HG03025 (cell line): ENCODE data around the gene PIP4K2A.

ENCODE experiments used
- ATAC-seq: cut with Tn5 transposase; IDR thresholded peaks from one replicate; pipeline ENCODE4 v1.9.1; 2021; ENCODE audit warnings: mild to moderate bottlenecking, moderate library complexity; ENCODE audit not compliant: unreplicated experiment, low FRiP score

The PIP4K2A gene

DNA sequence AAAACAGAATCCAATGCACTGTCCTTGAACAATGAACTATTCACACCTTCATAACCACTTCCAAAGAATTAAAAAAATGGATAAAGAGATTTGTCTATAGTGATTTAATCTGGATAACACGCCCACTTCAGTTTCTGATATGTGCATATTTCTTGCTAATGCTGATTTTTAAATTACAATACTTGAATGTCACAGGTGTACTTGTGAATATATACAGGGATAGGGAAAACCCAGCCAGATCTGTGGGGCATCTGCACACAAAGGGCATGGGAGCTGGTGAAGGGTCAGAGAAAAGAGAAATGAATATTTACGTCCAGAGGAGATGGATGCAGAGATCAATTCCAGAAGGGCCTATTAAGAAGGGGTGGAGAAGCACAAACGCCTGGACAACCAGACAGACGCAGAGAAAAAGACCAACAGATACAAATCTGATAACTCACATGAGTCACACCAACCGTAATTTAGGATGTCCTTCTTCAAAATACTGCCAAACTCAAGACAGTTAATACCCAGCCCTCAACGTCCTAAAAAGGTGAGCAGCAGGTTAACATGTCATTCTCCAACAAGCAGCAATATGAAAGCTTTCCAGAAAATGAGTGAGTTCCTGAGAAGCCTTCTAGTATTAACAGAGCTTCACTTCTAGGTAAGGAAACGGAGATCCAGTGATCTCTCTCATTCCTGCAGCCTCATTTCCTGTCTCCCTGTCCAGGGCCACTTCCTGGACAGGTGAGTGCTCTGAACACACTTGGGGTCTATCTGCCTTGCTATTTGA lies 41.9 kb downstream of the PIP4K2A start:
- ATAC-seq, result no peak

DNA sequence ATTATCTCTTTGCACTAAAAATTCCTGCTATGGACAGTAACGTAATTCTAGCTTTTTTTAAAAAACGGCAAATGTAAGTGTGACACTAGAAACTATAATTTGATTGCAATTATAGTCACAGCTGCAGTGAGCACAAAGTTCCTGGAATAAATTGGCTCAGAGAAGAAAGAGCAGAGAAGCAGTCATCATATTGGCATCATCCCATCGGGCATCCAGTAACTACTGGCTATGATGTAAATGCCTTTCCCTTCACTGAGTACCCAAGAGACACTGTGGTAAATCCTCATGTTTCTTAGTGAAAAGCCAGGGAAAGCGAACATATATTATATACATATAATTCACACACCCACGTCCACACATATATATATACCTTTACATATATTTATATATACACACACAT lies 43.6 kb downstream of the PIP4K2A start:
- no peak for ATAC-seq

DNA sequence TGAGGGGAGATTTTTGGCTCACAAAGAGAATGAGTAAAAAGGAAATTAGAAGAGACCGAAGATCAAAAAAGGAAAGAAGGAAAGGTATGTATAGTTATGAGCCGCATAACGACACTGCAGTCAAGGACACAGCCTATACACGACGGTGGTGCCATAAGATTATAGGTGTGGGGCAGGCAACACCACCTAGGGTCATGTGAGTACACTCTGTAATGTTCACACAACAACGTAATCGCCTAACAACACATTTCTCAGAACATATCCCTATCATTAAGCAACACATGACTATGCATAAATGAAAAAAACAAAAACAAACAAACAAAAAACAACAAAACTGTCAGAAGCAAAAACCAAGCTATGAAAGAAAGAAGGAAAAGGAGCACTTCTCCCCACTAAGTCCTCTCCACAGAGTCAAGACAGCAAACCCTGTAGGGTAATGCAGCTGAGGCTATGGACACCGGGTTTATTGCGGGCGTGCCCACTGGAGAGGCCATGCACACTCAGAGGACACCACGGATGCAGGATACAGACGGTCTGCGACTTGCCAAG lies 45.1 kb downstream of the PIP4K2A start:
- ATAC-seq, result no peak

DNA sequence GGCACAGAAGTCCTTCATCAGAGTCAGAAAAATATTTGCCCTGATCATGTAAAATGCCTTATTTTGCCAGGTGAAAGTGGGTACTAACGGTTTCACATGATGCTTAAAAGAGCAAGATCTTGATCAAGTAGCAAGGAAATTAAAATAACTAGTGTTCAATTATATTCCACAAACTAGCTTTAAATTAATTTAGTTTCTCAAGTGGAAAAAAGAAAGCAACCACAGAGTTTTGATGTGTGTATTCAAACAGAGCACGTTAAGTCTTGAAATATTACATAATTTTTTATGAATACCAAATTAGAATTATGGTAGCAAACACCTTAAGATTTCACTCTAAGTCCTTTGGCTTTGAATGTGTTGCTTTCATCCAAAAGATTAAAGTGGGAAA lies 47.3 kb downstream of the PIP4K2A start:
- ATAC-seq, result no peak

DNA sequence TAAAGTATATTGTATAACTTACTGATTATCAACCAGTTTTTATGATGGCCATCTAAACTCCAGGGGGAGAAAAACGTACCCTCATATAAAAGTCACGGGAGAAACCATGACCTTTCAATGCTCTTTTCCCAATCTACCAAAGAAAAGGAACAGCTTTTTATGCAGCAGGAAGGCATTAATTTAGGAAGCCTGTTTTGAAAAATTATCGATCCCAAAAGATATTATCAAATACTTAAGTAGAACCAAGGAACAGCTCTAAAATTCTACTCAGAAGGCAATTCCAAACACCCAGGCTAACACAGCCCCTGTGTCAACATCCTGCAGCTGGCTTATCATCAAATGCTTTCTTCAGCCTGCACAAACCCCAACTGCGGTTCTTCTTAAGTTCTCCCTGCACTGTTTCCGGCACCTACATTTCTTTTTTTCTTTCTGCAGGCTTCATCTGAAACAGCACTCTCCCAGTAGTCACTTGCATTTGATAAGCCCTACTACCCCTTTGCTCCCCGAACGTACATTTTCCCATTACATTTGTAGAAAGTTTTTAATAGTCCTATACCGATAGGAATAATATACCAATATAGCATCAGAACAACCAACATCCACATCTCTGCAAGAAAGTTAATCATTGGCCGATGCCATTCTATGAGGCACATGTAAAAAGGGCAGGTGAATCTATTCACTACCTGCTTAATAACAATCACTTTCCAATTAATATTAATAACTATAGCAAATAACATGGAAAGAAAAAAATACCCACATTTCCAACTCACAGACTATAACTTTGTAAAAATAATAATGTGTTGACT lies 47.9 kb downstream of the PIP4K2A start:
- ATAC-seq, result peak; percentile 51

DNA sequence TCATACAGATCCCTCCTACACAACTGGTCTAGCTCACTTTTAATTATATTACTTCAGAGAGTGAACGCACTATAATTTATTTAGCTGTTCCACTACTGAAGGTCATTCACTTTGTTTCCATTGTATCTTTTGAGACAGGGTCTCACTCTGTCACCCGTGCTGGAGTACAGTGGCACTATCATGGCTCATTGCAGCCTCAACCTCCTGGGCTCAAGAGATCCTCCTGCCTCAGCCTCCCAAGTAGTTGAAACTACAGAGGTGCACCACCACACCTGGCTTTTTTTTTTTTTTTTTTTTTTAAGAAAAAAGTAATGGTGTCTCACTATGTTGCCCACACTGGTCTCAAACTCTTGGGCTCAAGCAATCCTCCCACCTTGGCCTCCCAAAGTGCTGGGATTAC lies 49.0 kb downstream of the PIP4K2A start:
- ATAC-seq, result no peak

DNA sequence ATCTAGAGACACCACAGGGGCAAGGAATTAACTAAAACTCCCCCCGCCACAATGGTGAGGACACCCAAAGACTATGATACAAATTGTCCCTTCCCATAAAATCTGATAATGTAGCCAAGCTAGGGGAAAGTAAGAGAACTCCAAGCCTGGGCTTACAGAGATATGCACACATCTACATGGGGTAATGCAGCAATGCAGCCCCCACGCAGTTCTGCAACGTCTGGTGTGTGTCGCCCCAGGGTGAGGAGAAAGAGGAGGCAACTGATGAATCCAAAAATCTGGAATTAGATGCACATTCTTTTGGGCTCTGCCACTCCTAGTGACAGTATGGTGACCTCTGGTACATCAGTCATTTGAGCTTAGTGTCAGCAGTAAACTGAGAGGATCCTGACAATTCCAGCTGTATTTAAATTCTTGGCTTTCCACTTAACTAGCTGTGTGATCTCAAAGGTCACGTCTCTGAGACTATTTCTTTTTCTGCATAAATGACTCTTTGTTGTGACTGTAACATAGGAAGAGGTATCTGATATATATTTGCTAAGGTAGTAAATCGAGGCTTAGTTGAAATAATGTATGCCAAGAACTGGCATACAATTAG lies 51.5 kb downstream of the PIP4K2A start:
- no peak for ATAC-seq

DNA sequence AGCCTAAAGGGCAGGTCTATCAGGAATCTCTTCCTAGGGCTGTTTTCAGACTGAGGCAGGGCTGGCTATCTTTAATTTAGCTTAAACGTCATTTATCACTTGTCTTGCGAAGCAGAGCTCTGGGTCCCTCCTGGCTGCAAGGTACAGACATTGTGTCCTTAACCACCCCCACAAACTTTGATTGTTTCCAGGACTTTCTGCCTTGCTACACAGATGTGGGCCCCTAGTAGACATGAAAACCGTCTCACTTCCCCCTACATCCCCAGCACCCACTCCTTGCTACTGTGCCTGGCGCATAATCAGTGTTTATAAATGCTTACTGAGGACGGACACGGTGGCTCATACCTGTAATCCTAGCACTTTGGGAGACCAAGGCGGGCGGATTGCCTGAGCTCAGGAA lies 54.5 kb downstream of the PIP4K2A start:
- no peak for ATAC-seq

DNA sequence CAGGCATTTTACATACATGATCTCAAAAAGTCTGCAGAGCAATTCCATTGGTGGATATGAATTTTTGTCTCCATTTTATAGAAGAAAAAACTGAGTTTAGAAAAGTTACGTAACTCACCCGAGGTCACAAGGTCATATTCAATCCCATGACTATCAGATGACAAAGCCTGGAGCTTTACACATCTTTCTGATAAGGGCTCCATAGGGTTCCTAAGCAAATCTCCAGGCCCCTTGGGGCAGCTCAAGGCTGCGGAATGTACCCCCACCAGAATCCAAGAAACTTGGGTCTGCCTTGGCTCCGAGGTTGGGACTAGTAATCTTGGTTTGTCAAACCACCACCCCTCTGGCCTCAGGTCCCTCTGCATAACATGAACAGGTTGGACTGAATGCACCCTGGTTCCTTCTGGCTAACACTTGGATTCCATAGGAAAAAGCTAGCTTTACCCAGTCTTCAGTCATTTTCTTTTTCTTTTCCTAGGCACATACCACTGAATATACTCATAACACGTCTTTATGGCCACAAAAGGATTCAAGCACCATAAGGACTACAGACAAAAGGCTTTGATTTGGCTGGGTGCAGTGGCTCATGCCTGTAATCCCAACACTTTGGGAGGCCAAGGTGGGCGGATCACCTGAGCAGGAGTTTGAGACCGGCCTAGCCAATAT lies 55.5 kb downstream of the PIP4K2A start:
- no peak for ATAC-seq

DNA sequence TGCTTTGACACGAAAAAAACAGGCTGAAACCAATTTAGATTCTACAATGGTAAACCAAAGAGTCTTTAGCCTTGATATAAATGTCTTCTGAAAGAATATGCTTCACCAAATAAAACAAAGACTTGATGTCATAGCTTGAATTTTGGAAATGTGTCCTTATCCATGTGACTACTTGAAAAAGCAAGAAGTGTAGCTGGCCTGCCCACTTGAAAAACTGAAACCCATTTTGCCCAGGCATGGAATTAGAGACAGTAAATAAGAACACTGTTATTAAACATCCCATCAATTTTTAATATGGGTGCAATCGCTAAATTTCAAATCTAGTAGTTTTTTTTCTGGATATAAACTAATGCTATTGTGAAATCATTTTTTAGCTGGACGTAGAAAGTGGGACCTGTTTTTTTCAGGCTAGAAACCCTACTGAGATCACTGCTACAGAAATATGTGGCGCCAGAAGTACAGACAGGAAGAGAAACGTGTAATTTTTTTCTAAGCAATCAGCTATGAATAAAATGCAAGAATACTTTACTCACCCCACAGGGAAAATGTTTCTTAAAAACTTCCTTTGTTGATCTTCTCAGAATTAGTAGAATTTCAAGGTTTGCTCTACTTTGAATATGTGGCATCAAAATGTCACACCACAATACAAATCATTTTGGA lies 56.7 kb downstream of the PIP4K2A start:
- no peak for ATAC-seq

DNA sequence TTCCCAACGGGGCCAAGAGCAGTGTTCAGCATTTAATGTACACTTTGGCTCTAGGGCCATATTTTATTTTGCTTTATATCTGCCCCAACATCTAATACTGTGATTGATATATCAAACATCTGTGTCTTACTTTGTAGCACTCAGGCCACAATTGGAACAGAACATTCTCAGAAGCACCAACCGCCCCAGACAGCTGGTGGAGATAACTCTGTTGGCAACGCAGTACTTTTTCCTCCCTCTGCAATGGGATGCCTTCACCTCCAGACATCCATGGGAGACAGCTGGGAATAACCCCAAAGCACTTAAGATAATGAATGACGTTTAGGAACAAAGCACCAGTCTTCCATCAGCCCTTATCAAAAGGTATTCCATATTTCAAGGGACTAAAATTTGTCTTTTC lies 57.4 kb downstream of the PIP4K2A start:
- ATAC-seq, result no peak

DNA sequence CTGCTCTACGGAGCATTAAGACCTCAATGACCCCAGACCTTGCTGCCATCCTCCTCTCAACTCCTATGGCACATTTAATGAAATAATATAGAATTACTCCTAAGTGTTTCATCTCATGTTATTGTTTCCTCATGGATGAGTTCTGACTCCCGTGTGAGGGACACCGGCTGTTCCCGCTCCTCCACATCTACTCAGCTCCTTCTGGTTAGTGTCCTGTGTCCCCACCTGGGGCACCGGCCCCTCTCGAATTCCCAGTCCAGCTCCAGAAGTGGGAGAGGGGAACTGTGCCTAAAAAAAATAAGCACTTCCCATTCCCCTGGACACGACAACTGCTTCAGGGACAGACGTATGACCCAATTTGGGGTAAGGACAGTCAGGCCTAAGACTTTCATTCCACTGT lies 58.3 kb downstream of the PIP4K2A start:
- ATAC-seq, result no peak

DNA sequence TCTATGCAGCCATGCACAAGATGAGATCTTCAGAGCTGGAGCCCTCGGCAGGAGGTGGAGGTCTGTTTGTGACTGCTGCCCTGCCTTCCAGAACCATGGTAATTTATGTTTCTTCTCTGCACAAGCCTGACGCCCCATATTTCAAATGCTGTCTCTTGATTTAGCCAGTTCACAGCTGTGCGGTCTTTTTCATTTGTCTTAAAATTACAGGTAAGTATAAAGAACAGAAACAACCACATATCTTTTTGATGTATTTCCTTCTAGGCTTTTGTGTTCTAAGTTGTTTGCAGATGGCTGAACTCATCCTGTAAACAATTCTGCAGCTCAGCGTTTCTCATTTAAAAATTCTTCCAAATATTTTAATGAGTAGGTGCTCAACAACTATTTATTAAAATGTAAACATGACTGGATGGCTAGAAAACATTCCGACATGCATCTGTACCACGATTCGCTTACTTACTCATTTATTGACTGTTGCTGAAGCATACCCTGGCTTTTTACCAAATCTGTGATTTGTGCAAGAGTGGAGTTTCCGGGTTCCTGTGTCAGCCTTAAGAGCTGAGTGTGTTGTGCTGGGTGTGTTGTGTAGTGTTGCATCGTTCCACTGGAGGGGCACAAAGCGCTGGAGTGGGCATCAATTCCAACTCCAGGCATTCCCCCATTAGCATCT lies 58.9 kb downstream of the PIP4K2A start:
- no peak for ATAC-seq

DNA sequence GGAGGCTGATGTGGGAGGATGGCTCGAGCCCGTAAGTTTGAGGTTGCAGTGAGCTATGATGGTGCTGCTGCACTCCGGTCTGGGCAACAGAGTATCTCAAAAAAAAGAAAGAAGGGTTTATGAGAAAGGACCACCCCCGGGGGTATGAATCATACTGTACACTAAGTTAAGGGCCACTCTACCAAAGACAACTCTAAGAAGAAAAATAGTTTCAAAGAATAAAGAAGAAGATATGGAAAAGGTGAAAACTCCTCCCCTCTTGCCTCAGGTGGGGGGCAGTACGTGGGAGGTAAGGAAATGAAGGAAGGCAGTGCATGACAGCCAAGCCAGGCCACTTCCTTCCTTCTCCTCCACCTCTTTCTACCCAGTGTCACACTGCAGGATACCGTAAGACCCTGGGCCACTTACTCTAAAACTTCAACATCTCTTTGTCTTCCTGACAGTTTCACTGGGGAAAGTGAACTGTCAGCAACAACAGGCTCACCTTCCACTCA lies 61.3 kb downstream of the PIP4K2A start:
- no peak for ATAC-seq

DNA sequence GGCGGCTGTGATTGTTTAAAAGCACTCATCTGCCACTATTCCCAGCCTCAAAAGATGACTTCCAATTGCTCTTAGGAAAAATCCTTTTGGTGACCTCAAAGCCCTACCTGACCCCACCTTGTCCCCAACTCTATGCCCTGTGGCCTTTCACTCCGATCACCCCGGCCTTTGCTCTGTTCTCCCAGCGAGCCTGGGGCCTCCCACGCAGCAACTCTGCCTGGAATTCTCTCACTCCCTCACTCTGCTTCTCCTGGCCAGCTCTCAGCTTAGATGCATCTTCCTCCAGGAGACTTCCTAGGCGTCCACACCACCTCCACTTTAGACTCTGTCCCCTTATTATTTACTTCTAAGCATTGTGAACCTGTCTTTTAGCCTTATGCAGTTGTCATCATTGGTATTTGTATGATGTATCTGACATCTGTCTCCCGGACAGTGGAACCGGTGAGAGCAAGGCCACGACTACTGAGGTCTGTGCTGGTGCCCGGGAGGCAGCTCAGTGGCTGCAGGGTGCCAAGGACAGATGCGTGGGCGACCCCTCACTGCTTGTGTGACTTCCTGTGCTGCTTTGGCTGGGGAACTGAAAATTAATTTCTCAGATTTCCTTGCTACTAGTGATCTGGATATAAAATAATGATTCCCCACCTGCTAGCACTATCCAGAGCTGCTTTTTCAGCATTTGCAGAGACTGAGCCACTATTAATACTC lies 63.0 kb downstream of the PIP4K2A start:
- no peak for ATAC-seq

DNA sequence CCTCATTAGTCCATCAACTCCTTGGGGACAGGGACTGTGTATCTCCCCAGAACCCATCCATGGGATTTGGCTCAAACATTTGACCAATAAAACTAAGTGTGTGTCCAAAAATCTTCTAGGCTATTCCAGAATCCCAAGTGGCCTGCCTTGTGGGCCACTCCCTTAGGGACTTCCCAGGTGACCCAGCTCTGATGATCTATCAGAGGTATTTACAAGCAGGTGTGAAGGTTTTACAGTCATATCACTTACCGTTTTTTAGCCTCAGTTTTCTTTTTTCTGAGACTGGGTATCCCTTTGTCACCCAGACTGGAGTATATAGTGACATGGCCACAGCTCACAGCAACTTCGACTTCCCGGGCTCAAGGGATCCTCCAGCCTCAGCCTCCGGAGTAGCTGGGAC lies 64.4 kb downstream of the PIP4K2A start:
- no peak for ATAC-seq

DNA sequence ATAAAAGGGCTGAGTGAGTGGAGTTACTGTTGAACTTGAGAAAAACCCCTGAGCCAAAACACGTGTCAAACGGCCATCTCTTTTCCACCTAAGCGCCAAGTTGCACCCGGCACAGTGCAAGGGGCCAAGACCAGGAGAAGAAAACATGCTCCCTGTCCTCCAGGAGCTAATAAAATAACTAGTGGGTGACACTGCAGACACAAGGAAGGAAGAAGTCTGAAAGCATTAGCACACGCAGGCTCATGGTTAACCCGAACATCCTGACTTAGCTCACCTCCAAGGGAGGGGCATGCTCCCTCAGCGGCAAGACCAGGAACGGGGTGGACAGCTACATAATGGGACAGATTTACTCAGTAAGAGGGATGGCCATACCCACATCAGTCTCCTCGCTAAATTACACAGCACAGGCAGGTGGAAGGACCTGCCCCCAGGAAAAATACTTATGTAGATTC lies 65.0 kb downstream of the PIP4K2A start:
- no peak for ATAC-seq

DNA sequence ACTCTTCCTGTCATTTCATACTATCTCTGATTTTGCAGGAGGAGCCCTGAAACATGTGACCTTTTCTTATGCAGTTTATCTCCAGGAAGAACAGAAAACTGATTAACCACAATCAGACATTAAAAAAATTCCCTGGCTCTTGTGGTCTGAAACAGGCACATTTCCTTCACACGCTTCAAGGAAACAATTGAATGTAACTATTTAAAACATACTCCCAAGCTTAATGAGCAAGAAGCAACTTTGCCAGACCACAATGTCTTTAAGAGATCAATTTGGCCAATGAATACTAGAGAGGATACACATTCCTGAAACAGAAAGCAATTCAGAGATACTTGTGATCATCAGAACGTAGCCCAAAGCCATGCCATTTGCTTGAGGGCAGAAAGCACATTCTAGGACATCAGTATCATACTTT lies 65.8 kb downstream of the PIP4K2A start:
- no peak for ATAC-seq

DNA sequence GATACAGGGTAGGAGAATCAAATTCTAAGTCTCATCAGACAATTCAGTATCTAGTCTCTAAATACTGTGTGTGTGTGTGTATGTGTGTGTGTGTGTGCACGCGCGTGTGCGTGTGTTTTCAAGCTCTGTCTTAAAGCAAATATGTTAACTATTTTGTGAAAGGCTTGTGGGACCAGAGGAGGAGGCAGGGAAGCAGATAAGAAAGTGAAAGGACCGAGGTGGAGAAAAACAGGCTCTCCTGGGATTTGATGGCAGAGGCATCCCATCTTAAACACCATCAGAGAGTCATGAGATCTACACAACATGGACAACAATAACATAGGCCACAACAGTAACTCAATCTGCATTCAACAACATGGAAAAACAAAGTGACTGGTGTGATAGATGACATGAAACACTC lies 67.1 kb downstream of the PIP4K2A start:
- ATAC-seq, result no peak
